Measurements from ENCODE around the gene ABCA6. TPM values are rescaled to one million over a fixed set of nuclear protein-coding genes. Genes with fewer than 3 reads are reported as not detected.
A peak's percentile ranks its signal among the peaks of the same experiment; 100 is the strongest.

Gene ABCA6
- total and polyA plus RNA-seq, 3 donors from 2014 or later = 3.1 to 16.4 (median 13.8) TPM

- intact Hi-C loops (cut with DNase I; ENCODE audit: low total_unique reads) = no loop called here
- Histone ChIP-seq H3K27ac (no peak overlapping the region), H3K27me3 (no peaks in the 10 kb centered on the region), H3K9me3 (no peaks in the 10 kb centered on the region), H3K4me3 (no peak overlapping the region), H3K4me1 (peaks cover 6% of the 10 kb centered on the region), H3K36me3 (ENCODE audit: low read depth, missing control alignments) (no peaks in the 10 kb centered on the region)
- no peak for DNase-seq
- TF ChIP-seq POLR2A (IDR thresholded peaks at IDR 0.05) = no peak
- TF ChIP-seq, protein P1, sequence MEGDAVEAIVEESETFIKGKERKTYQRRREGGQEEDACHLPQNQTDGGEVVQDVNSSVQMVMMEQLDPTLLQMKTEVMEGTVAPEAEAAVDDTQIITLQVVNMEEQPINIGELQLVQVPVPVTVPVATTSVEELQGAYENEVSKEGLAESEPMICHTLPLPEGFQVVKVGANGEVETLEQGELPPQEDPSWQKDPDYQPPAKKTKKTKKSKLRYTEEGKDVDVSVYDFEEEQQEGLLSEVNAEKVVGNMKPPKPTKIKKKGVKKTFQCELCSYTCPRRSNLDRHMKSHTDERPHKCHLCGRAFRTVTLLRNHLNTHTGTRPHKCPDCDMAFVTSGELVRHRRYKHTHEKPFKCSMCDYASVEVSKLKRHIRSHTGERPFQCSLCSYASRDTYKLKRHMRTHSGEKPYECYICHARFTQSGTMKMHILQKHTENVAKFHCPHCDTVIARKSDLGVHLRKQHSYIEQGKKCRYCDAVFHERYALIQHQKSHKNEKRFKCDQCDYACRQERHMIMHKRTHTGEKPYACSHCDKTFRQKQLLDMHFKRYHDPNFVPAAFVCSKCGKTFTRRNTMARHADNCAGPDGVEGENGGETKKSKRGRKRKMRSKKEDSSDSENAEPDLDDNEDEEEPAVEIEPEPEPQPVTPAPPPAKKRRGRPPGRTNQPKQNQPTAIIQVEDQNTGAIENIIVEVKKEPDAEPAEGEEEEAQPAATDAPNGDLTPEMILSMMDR (IDR thresholded peaks at IDR 0.05) = no peak
- 79 to 84% methylated on average over 1 of the region's 1 CpG for WGBS, 2 donors
Measured at GRCh38 chr17:69096541-69096940, 45.2 kb downstream of the ABCA6 start.

DNA sequence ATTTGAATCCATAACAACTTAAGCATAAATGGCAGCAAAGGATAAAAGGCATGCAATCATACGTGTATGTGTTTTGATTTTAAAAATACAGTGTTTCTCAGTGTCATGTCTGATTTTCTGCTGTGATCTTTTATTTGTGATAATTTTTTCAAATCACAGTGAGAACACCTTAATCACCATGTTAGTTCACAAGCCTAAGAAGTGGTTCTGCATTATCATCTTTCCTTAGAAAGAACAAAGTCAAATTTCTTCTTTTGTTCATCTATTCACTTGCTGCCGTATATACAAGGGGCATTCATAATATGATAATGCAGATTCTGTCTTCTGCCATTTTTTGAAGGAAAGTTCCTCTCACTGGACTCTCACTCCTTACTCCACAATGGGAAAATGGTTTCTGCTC lies 47.7 kb downstream of the ABCA6 start:
- Histone ChIP-seq H3K27me3 (no peaks in the 10 kb centered on the region), H3K4me1 (peaks cover 6% of the 10 kb centered on the region), H3K9me3 (no peaks in the 10 kb centered on the region), H3K4me3 (no peak overlapping the region), H3K27ac (no peak overlapping the region), H3K36me3 (ENCODE audit: low read depth, missing control alignments) (no peaks in the 10 kb centered on the region)
- TF ChIP-seq POLR2A (IDR thresholded peaks at IDR 0.05) = no peak
- TF ChIP-seq, protein P1 (IDR thresholded peaks at IDR 0.05) = no peak
- intact Hi-C loops (cut with DNase I; ENCODE audit: low total_unique reads) = no loop called here
- 69 to 87% methylated on average over 2 of the region's 2 CpGs for WGBS, 2 donors
- no peak for DNase-seq

GRCh38 chr17:69093279-69093789 lies 48.4 kb downstream of the ABCA6 start:
- H3K4me1 ChIP-seq = peaks cover 6% of the 10 kb centered on the region
- H3K27me3 ChIP-seq = no peaks in the 10 kb centered on the region
- TF ChIP-seq POLR2A (IDR thresholded peaks at IDR 0.05) = no peak
- no peak overlapping the region for H3K4me3 ChIP-seq
- peak; percentile 41 for DNase-seq
- 28 to 41% methylated on average over 8 of the region's 8 CpGs for WGBS, 2 donors
- intact Hi-C loops (cut with DNase I; ENCODE audit: low total_unique reads) = no loop called here
- peak overlapping the region in 1 of 2 donors; percentile 18 for H3K27ac ChIP-seq
- no peaks in the 10 kb centered on the region for H3K36me3 ChIP-seq (ENCODE audit: low read depth, missing control alignments)
- H3K9me3 ChIP-seq = no peaks in the 10 kb centered on the region

- Histone ChIP-seq H3K4me3 (no peak overlapping the region), H3K36me3 (ENCODE audit: low read depth, missing control alignments) (no peaks in the 10 kb centered on the region), H3K27ac (no peak overlapping the region), H3K4me1 (peaks cover 6% of the 10 kb centered on the region), H3K9me3 (no peaks in the 10 kb centered on the region), H3K27me3 (no peaks in the 10 kb centered on the region)
- DNase-seq = no peak
- WGBS, 2 donors = 71 to 75% methylated on average over 4 of the region's 4 CpGs
- intact Hi-C loops (cut with DNase I; ENCODE audit: low total_unique reads) = no loop called here
- TF ChIP-seq, protein P1 (IDR thresholded peaks at IDR 0.05) = no peak
- TF ChIP-seq POLR2A (IDR thresholded peaks at IDR 0.05) = no peak
Measured at GRCh38 chr17:69090365-69090764, 51.3 kb downstream of the ABCA6 start.

- WGBS, 2 donors = 82 to 94% methylated on average over 4 of the region's 4 CpGs
- intact Hi-C loops (cut with DNase I; ENCODE audit: low total_unique reads) = no loop called here
- Histone ChIP-seq H3K36me3 (ENCODE audit: low read depth, missing control alignments) (no peaks in the 10 kb centered on the region), H3K27me3 (no peaks in the 10 kb centered on the region), H3K27ac (no peak overlapping the region), H3K4me1 (peaks cover 6% of the 10 kb centered on the region), H3K4me3 (no peak overlapping the region), H3K9me3 (no peaks in the 10 kb centered on the region)
- no peak for DNase-seq
- TF ChIP-seq, protein P1 (IDR thresholded peaks at IDR 0.05) = no peak
- no peak for TF ChIP-seq POLR2A (IDR thresholded peaks at IDR 0.05)
Measured at GRCh38 chr17:69088643-69089200, 53.0 kb downstream of the ABCA6 start.

Data from testis (tissue), 3 donors.